ENCODE results near the gene EBNA1BP2. TPM values are rescaled to one million over a fixed set of nuclear protein-coding genes. Genes with fewer than 3 reads are reported as not detected.
"Not testable (repeated sequence)": the region's sequence is repeated elsewhere in the genome, so short reads cannot be mapped to it uniquely, and the experiment has no call there.

EBNA1BP2 gene
- total RNA-seq, result 53.9 and 57.1 TPM in 2 replicates

DNA sequence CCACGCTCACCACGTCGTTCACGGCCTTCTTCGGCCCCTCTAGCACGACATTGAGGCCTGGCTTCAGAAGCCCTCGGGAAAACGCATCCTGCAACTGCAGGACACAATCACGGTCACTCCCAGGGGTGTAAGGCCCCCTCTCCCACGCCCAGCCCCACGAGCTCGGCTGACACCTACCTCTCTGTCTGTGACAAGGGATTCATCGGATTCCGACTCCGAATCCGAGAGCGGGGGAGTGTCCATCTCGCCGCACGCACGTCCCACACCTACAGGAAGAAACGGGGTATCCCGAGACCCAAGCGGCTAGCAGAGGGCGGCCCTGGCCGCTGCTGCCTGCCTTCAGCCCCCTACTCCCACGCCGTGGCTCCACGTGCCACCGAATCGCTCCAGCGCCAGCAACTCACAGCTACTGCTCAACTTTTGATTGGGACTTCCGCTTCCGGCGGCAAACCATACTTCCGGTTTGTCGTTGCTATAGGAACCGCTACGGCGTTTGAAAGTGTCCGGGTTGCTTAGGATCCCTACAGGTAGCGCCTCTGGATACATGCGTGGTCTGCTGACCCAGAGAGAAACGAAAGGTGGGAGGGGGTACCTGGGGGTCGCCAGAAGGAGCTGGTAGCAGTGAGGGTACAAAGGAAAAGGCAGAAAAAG is at the start of gene EBNA1BP2, which contains the start of gene CFAP57:
Gene EBNA1BP2 (minus strand): TSS at position 415 of the 651 bp plus-strand sequence. CDS start 172 bp downstream, at position 243.
Gene CFAP57 (plus strand): TSS at position 455 of the 651 bp plus-strand sequence. CDS start 424 bp downstream, outside the sequence.
- intact Hi-C loops (cut with micrococcal nuclease), result loop anchor here (1.0 to 10.0 kb wide), 19 partner anchors 55 to 837 kb away; partner anchors contain the start of genes ATP6V0B, C1orf50, CDC20 and ELOVL1

DNA sequence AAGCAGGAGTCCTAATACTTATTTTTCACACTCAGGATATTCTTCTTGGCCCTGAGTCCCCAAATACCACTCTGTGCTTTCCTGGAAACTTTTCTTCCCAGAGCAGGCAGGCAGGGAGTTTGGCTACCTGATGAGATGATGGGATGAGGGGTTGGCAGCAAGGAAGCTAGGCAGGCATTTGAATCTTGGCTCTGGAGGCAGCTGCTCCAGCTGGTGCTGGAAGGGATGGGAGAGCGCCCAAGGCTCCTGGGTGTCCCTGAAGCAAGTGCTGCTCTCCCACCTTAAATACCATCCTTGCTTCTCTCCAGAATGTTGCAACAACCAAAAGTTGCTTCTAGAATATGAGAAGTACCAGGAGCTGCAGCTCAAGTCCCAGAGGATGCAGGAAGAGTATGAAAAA is 49.7 kb upstream of the EBNA1BP2 start:
- intact Hi-C loops (cut with micrococcal nuclease), result no loop called here

- intact Hi-C loops (cut with micrococcal nuclease), result no loop called here
Observed at GRCh38 chr1:43220905-43221778, 49.1 kb upstream of the EBNA1BP2 start.

DNA sequence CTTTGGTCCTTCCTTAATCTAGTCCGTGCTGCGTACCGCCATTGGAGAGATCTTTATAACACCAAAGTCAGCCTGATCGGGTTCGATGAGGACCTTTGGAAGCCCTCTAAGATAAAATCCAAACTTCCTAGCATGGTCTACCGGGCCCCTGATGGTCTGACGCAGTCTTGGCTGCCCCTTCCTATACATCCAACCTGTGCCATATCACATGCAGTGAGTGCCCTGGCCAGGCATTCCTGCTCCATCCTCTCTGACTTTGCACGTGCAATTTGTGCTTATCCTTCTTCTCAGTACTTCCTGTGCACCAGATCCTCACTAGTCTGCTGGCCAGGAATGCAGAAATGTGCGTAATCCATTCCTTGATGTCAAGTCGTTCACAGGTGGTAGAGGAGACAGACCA is 45.7 kb upstream of the EBNA1BP2 start:
- intact Hi-C loops (cut with micrococcal nuclease), result no loop called here

GRCh38 chr1:43214501-43215444 is 42.7 kb upstream of the EBNA1BP2 start:
- intact Hi-C loops (cut with micrococcal nuclease), result no loop called here

GRCh38 chr1:43208277-43208676 is 36.2 kb upstream of the EBNA1BP2 start:
- intact Hi-C loops (cut with micrococcal nuclease), result not testable (repeated sequence)

GRCh38 chr1:43207229-43207853 is 35.3 kb upstream of the EBNA1BP2 start:
- intact Hi-C loops (cut with micrococcal nuclease), result no loop called here

DNA sequence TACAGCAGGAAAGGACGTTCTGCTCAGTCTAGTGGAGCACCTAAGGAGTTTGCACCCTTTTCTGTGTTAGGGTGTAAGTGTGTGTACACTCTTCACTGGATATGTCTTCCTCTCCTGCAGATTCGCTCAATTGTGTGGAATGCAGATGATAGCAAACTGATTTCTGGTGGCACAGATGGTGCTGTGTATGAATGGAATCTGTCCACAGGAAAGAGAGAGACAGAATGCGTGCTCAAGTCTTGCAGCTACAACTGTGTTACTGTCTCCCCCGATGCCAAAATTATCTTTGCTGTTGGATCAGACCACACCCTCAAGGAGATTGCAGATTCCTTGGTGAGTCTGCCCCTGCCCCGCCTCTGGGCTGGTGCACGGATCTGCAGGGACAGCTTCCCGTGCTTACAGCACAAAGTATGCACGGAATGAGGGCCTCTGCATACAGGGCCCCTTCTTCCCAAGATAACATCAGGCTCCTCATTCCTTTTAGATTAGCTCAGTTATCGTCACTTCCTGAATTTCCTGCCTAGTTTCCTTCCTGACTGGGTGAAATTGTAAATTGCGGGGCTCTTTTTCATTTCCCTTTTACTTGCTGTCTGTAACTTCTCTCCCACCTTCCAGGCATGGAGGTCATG is 34.6 kb upstream of the EBNA1BP2 start:
- intact Hi-C loops (cut with micrococcal nuclease), result no loop called here

DNA sequence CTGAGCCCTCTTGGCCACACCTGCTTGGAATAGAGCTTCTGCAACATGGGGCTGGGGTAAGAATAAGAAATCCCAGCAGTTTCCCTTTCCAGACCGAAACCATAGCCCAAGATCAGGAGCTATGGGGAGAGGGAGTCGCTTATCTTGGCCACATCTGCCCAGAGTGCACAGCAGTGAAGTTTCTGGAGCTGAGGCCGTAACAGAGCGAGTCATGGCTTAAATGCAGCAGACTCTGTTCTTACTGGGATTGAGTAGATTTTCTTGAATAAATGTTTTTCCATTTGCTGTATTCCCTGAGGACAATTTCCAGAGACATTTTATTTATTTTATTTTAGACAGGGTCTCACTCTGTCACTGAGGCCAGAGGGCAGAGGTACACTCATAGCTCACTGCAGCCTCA is 33.6 kb upstream of the EBNA1BP2 start:
- intact Hi-C loops (cut with micrococcal nuclease), result no loop called here

GRCh38 chr1:43204394-43204793 is 32.3 kb upstream of the EBNA1BP2 start:
- intact Hi-C loops (cut with micrococcal nuclease), result no loop called here

DNA sequence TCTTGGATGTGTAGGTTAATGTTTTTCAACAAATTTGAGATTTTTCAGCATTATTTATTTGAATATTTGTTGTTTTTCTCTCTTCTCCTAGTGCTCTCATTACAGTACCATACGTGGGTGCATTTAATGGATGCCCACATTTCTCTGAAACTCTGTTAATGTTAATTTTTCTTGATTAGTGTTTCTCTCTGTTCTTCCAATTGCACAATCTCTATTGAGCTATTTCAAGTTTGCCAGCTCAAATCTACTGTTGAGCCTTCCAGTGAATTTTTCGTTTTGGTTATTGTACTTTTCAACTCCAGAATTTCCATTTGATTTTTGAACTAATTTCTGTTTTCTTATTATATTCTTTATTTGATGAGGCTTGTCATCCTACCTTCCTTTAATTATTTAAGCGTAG is 31.8 kb upstream of the EBNA1BP2 start:
- intact Hi-C loops (cut with micrococcal nuclease), result no loop called here

- intact Hi-C loops (cut with micrococcal nuclease), result no loop called here
Observed at GRCh38 chr1:43199093-43199726, 27.1 kb upstream of the EBNA1BP2 start.

- intact Hi-C loops (cut with micrococcal nuclease), result no loop called here
Observed at GRCh38 chr1:43197343-43198127, 25.4 kb upstream of the EBNA1BP2 start.

- intact Hi-C loops (cut with micrococcal nuclease), result no loop called here
Observed at GRCh38 chr1:43194509-43194908, 22.4 kb upstream of the EBNA1BP2 start.

DNA sequence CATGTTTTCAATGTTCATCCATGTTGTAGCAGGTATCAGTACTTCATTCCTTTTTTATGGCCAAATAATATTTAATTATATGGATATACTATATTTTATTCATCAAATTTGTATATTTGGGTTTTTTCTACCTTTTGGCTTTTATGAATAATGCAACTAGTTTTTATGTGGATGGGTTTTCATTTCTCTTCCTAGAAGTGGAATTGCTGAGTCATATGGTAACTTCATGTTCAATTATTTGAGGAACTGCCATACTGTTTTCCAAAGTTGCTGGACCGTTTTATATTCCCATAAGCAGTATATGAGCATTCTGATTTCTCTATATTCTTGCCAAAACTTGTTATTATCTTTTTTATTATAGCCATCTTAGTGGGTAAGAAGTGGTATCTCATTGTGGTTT is 16.0 kb upstream of the EBNA1BP2 start:
- intact Hi-C loops (cut with micrococcal nuclease), result no loop called here

DNA sequence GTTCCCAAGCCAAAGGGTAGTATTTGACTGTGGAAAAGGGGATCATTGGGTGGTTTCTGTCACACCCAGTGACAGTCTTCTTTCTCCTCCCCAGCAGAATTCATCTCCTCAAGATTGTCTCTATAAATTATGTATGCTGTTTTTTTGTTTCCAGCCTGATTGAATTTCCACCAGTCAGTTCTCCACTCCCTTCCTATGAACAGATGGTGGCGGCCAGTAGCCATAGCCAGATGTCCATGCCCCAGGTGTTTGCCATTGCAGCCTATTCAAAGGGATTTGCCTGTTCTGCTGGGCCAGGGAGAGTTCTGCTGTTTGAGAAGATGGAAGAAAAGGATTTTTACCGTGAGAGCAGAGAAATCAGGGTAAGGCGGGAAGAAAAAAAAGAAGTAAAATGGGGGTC is 12.9 kb upstream of the EBNA1BP2 start:
- intact Hi-C loops (cut with micrococcal nuclease), result no loop called here

GRCh38 chr1:43184388-43184787 is 12.3 kb upstream of the EBNA1BP2 start:
- intact Hi-C loops (cut with micrococcal nuclease), result no loop called here

GRCh38 chr1:43177691-43178090 is 5.6 kb upstream of the EBNA1BP2 start:
- intact Hi-C loops (cut with micrococcal nuclease), result loop anchor here (10.0 kb wide), 1 partner anchor 843 kb away; the partner anchor contains the start of gene FOXJ3

GRCh38 chr1:43174873-43175272 is 2.8 kb upstream of the EBNA1BP2 start:
- intact Hi-C loops (cut with micrococcal nuclease), result loop anchor here (10.0 kb wide), 1 partner anchor 840 kb away; the partner anchor contains the start of gene FOXJ3
